H1 (cell line): ENCODE data around the gene MGRN1. TPM values are rescaled to one million over a fixed set of nuclear protein-coding genes. Genes with fewer than 3 reads are reported as not detected.

ENCODE experiments used
- CTCF ChIA-PET: fragments of 300-600 bp; sonication (Branson Sonifier 250); formaldehyde crosslinking; loops from one replicate; lab custom pipeline; 2021; ENCODE audit not compliant: partially characterized antibody; lab: Charles Lee
- POLR2A ChIA-PET: fragments of 300-600 bp; sonication (Branson Sonifier 250); formaldehyde crosslinking; loops from one replicate; lab custom pipeline; 2021; ENCODE audit warnings: inconsistent platforms; ENCODE audit not compliant: partially characterized antibody; lab: Charles Lee
- DNase-seq, 2 experiments: peaks; one replicate each; pipeline versions ENCODE4 v3.0.0 to v3.0.0-alpha.2; 2010 to 2022; ENCODE audit warnings: low spot score in 2 of 2, low read depth in 1 of 2, mixed read lengths in 1 of 2
- FAIRE-seq: peaks from 2 replicates; lab custom pipeline; 2011; peaks lifted over from hg19 to GRCh38; lab: Jason Lieb, UNC
- H2AFZ ChIP-seq: 2 replicates; pipeline ENCODE4 v1.8.1; 2012; ENCODE audit warnings: low read length, inconsistent platforms
- H2AK5ac ChIP-seq: 2 replicates; pipeline ENCODE4 v1.6.1; 2013; ENCODE audit warnings: low read depth, low read length
- H2BK120ac ChIP-seq: replicated peaks from 2 replicates; pipeline ENCODE3; 2013; ENCODE audit warnings: low read depth, low read length, inconsistent platforms
- H2BK12ac ChIP-seq: 2 replicates; pipeline ENCODE4 v1.6.1; 2013; ENCODE audit warnings: low read depth, low read length
- H2BK15ac ChIP-seq: 2 replicates; pipeline ENCODE4 v1.6.1; 2013; ENCODE audit warnings: low read length
- H2BK20ac ChIP-seq: 2 replicates; pipeline ENCODE4 v1.6.1; 2013; ENCODE audit warnings: low read length
- H2BK5ac ChIP-seq: 2 replicates; pipeline ENCODE4 v1.6.1; 2013; ENCODE audit warnings: low read depth, low read length
- H3K14ac ChIP-seq: 2 replicates; pipeline ENCODE4 v1.6.1; 2013; ENCODE audit warnings: inconsistent platforms; ENCODE audit not compliant: insufficient read length
- H3K18ac ChIP-seq: 2 replicates; pipeline ENCODE4 v1.6.1; 2013; ENCODE audit warnings: low read length; ENCODE audit errors: extremely low read depth
- H3K23ac ChIP-seq: 2 replicates; pipeline ENCODE4 v1.6.1; 2013; ENCODE audit warnings: inconsistent platforms; ENCODE audit not compliant: insufficient read length
- H3K23me2 ChIP-seq: 2 replicates; pipeline ENCODE4 v1.6.1; 2013; ENCODE audit warnings: low read depth, low read length
- H3K27ac ChIP-seq: 2 replicates; pipeline ENCODE4 v1.6.1; 2011; ENCODE audit warnings: low read depth, low read length, inconsistent platforms
- H3K27me3 ChIP-seq, 4 experiments: replicated peaks in 1 of 4; 1 replicate in 1 of 4; 2 replicates in 3 of 4; pipeline versions ENCODE4 v1.6.1 to v1.8.1; 2011 to 2013; ENCODE audit warnings: low read length in 3 of 4, mild to moderate bottlenecking in 3 of 4, inconsistent platforms in 2 of 4, mixed read lengths in 2 of 4, moderate library complexity in 1 of 4; ENCODE audit not compliant: control insufficient read depth in 3 of 4, insufficient read depth in 3 of 4; ENCODE audit errors: extremely low read depth in 1 of 4
- H3K36me3 ChIP-seq, 4 experiments: 2 replicates each; pipeline versions ENCODE4 v1.6.1 to v1.8.1; 2011 to 2013; ENCODE audit warnings: mild to moderate bottlenecking in 4 of 4, low read length in 3 of 4, moderate library complexity in 2 of 4, control low read depth in 1 of 4, inconsistent platforms in 1 of 4; ENCODE audit not compliant: insufficient read depth in 4 of 4, control insufficient read depth in 2 of 4
- H3K4ac ChIP-seq: replicated peaks from 2 replicates; pipeline ENCODE3; 2013; ENCODE audit warnings: low read length, low read depth, mixed read lengths, inconsistent platforms; ENCODE audit not compliant: insufficient read length
- H3K4me1 ChIP-seq, 4 experiments: replicated peaks in 1 of 4; 1 replicate in 1 of 4; 2 replicates in 3 of 4; pipeline versions ENCODE4 v1.6.1 to v1.8.1; 2011 to 2013; ENCODE audit warnings: low read length in 3 of 4, inconsistent platforms in 2 of 4, mixed read lengths in 1 of 4; ENCODE audit not compliant: insufficient read depth in 4 of 4, control insufficient read depth in 3 of 4
- H3K4me2 ChIP-seq, 2 experiments: 2 replicates each; pipeline versions ENCODE4 v1.6.1 to v1.8.1; 2011 to 2013; ENCODE audit warnings: low read depth in 2 of 2, low read length in 2 of 2, control low read depth in 1 of 2, inconsistent platforms in 1 of 2, mild to moderate bottlenecking in 1 of 2; ENCODE audit not compliant: insufficient read depth in 1 of 2
- H3K4me3 ChIP-seq, 4 experiments: fragments of 200-600, 300-600 bp in 1 of 4; sonication (generic), shearing (Covaris generic), sonication (Bioruptor Twin) in 1 of 4; 2 replicates each; pipeline versions ENCODE4 v1.5.1 to v1.8.1; 2011 to 2016; ENCODE audit warnings: low read length in 4 of 4, low read depth in 3 of 4, control low read depth in 2 of 4, inconsistent platforms in 2 of 4, mild to moderate bottlenecking in 2 of 4, mixed read lengths in 1 of 4, moderate library complexity in 1 of 4; ENCODE audit not compliant: insufficient read depth in 2 of 4; ENCODE audit errors: extremely low read depth in 1 of 4
- H3K56ac ChIP-seq: replicated peaks from 2 replicates; pipeline ENCODE3; 2013; ENCODE audit warnings: low read depth, mild to moderate bottlenecking, mixed read lengths, low read length, inconsistent platforms; ENCODE audit not compliant: insufficient read length
- H3K79me1 ChIP-seq: 2 replicates; pipeline ENCODE4 v1.6.1; 2013; ENCODE audit warnings: low read depth, low read length, control low read depth
- H3K79me2 ChIP-seq, 2 experiments: 2 replicates each; pipeline versions ENCODE4 v1.6.1 to v1.8.1; 2012 to 2013; ENCODE audit warnings: low read length in 2 of 2, mild to moderate bottlenecking in 2 of 2, inconsistent platforms in 1 of 2; ENCODE audit not compliant: insufficient read depth in 2 of 2, control insufficient read depth in 1 of 2
- H3K9ac ChIP-seq, 4 experiments: replicated peaks in 1 of 4; 1 replicate in 1 of 4; 2 replicates in 3 of 4; pipeline versions ENCODE4 v1.6.1 to v1.8.1; 2011 to 2013; ENCODE audit warnings: low read depth in 3 of 4, low read length in 3 of 4, control low read depth in 2 of 4, mild to moderate bottlenecking in 2 of 4, moderate library complexity in 2 of 4, inconsistent platforms in 1 of 4; ENCODE audit errors: extremely low read depth in 1 of 4
- H3K9me3 ChIP-seq, 2 experiments: 2 replicates each; pipeline versions ENCODE4 v1.6.1 to v1.8.1; 2012 to 2013; ENCODE audit warnings: mild to moderate bottlenecking in 2 of 2, moderate library complexity in 2 of 2, control low read depth in 1 of 2, inconsistent platforms in 1 of 2, low read depth in 1 of 2, low read length in 1 of 2, mixed read lengths in 1 of 2; ENCODE audit not compliant: insufficient read depth in 2 of 2
- H4K20me1 ChIP-seq, 2 experiments: replicated peaks in 1 of 2; 2 replicates each; pipeline versions ENCODE3 to v1.8.1; 2011 to 2013; ENCODE audit warnings: inconsistent platforms in 2 of 2, low read length in 2 of 2, mild to moderate bottlenecking in 1 of 2; ENCODE audit not compliant: insufficient read depth in 2 of 2, control insufficient read depth in 1 of 2
- H4K5ac ChIP-seq: 2 replicates; pipeline ENCODE4 v1.6.1; 2013; ENCODE audit warnings: low read length, low read depth, mixed read lengths, inconsistent platforms; ENCODE audit not compliant: insufficient read length
- H4K8ac ChIP-seq: 2 replicates; pipeline ENCODE4 v1.8.0; 2013; ENCODE audit warnings: mild to moderate bottlenecking, moderate library complexity, low read length, inconsistent platforms; ENCODE audit not compliant: insufficient read depth; ENCODE audit errors: extremely low read depth
- H4K91ac ChIP-seq: replicated peaks from 2 replicates; pipeline ENCODE3; 2013; ENCODE audit warnings: low read length, mixed read lengths, inconsistent platforms; ENCODE audit not compliant: insufficient read length
- BRCA1 ChIP-seq: IDR thresholded peaks from 2 replicates; pipeline ENCODE4 v1.6.1; 2012; ENCODE audit warnings: low read depth, low read length, improper control_type of control experiment
- E2F6 ChIP-seq: IDR thresholded peaks from 2 replicates; pipeline ENCODE4 v1.6.1; 2012; ENCODE audit warnings: inconsistent platforms
- POLR2AphosphoS5 ChIP-seq: IDR thresholded peaks from 2 replicates; pipeline ENCODE4 v1.6.1; 2011; ENCODE audit warnings: low read depth, low read length
- WGBS, 2 experiments: shearing (Covaris generic) in 1 of 2; methylation state at CpG; one replicate each; pipeline versions ENCODE4 v1.1.6 to v1.1.7; 2013 to 2015; ENCODE audit warnings: low lambda C conversion rate in 2 of 2, mixed read lengths in 2 of 2, inconsistent platforms in 1 of 2, low coverage in 1 of 2, missing lambda C conversion rate in 1 of 2; ENCODE audit not compliant: insufficient replicate concordance in 2 of 2, insufficient coverage in 1 of 2, insufficient read length in 1 of 2; ENCODE audit errors: extremely low coverage in 1 of 2, missing lambda C conversion rate in 1 of 2; 5-methylcytosine and 5-hydroxymethylcytosine counted together
- polyA plus RNA-seq, 7 experiments: library from polyadenylated mRNA; depleted of rRNA in 3 of 7; stranded (reverse) in 5 of 7; unstranded in 2 of 7; fragments of >200 nt in 5 of 7; fragments of 200-250 nt in 2 of 7; gene quantifications; 1 replicate in 5 of 7; 2 replicates in 1 of 7; 4 replicates in 1 of 7; pipeline versions ENCODE4 v1.2.1 to v1.2.3, GENCODE V29; 2011 to 2013; ENCODE audit warnings: missing spikeins in 2 of 7, mixed read lengths in 2 of 7
- total RNA-seq: library from RNA; stranded (reverse); fragmentation: NEBNext Ultra II Directional; extraction: Animal tissue kit (Norgen Biotek cat#: 25700); gene quantifications from 2 replicates; pipeline ENCODE4 v1.2.1, GENCODE V29; 2021

MGRN1 gene
- total and polyA plus RNA-seq, 2 of the 8 experiments (the other 6 are each of a cell fraction or from before 2014, with no cell fraction given): 15.0 to 82.3 TPM

- WGBS, 2 experiments: 89% methylated on average over 4 of the region's 6 CpGs; no CpG with 5 or more reads in 1 of the 2 experiments
- Histone ChIP-seq H3K79me2 (no peaks in the 10 kb centered on the region), H3K36me3 (peaks cover 1 to 11% (median 3%) of the 10 kb centered on the region in 4 experiments; a peak in 5 of 8 replicates), H2AFZ (no peak overlapping the region), H4K91ac (no peak overlapping the region), H3K4ac (no peak overlapping the region), H2BK15ac (no peak overlapping the region), H3K56ac (no peak overlapping the region), H3K23ac (no peak overlapping the region), H3K4me2 (no peak overlapping the region), H2BK5ac (no peak overlapping the region), H2BK20ac (no peak overlapping the region), H4K5ac (no peak overlapping the region), H4K8ac (peak overlapping the region; percentile 80; the same call in 1 of the 2 replicates), H2AK5ac (no peak overlapping the region), H3K14ac (no peak overlapping the region), H3K9ac (no peak overlapping the region), H3K4me3 (no peak overlapping the region), H3K79me1 (peaks cover 4% of the 10 kb centered on the region; the same call in 1 of the 2 replicates), H3K27me3 (no peaks in the 10 kb centered on the region), H3K23me2 (no peaks in the 10 kb centered on the region), H3K18ac (no peak overlapping the region), H2BK12ac (no peak overlapping the region), H3K27ac (no peak overlapping the region), H3K9me3 (no peaks in the 10 kb centered on the region), H2BK120ac (no peak overlapping the region), H3K4me1 (peaks cover 0 to 3% (median under 1%) of the 10 kb centered on the region in 4 experiments; a peak in 3 of 7 replicates), H4K20me1 (peaks cover 3 to 12% of the 10 kb centered on the region in 2 experiments)
- CTCF ChIA-PET: interaction anchor here (0.5 to 2.7 kb wide), 2 partner anchors 29 to 50 kb away, joined by 3 to 5 read pairs; no protein-coding TSS in a partner anchor
- no peak for DNase-seq
- no peak for TF ChIP-seq POLR2AphosphoS5
- no peak for TF ChIP-seq BRCA1
- no peak for TF ChIP-seq E2F6
- POLR2A ChIA-PET: no interaction called here
- no peak for FAIRE-seq
These were observed 54.0 kb downstream of the MGRN1 start for GRCh38 chr16:4678596-4678995.
